IMR-90 (cell line): Measurements from ENCODE around the gene WWC2. TPM values are rescaled to one million over a fixed set of nuclear protein-coding genes. Genes with fewer than 3 reads are reported as not detected.

Experiments
- ATAC-seq: fragments of 200-7000 bp; cut with Tn5 transposase; 2 replicates; pipeline ENCODE4 v1.9.1; 2020; ENCODE audit warnings: low read depth, mild to moderate bottlenecking, moderate library complexity
- BruUV-seq: library from RNA; stranded (reverse); fragments of 400-500 nt; replicated peaks from 2 replicates; lab custom pipeline; 2021; lab: Mats Ljungman, UMichigan
- CTCF ChIA-PET: fragments of 300-600 bp; formaldehyde crosslinking; extraction: SDS; loops from one replicate; lab custom pipeline; 2021; ENCODE audit warnings: antibody characterized with exemption; lab: Yijun Ruan, JAX
- POLR2A ChIA-PET: fragments of 300-600 bp; sonication (Branson Sonifier 250); formaldehyde crosslinking; loops from one replicate; lab custom pipeline; 2022; ENCODE audit warnings: antibody characterized with exemption; ENCODE audit not compliant: unreplicated experiment; lab: Charles Lee
- DNase-seq: peaks from one replicate; pipeline ENCODE4 v3.0.0; 2013
- H2AFZ ChIP-seq: replicated peaks from 2 replicates; pipeline ENCODE3; 2013; ENCODE audit warnings: low read length, mild to moderate bottlenecking; ENCODE audit not compliant: poor library complexity
- H2AK5ac ChIP-seq: 2 replicates; pipeline ENCODE4 v1.6.1; 2013; ENCODE audit warnings: low read depth, low read length, inconsistent platforms
- H2AK9ac ChIP-seq: replicated peaks from 2 replicates; pipeline ENCODE3; 2013; ENCODE audit warnings: mild to moderate bottlenecking, low read depth, low read length, moderate library complexity; ENCODE audit not compliant: poor library complexity
- H2BK120ac ChIP-seq: 2 replicates; pipeline ENCODE4 v1.6.1; 2013; ENCODE audit warnings: low read depth, low read length, inconsistent platforms
- H2BK15ac ChIP-seq: 3 replicates; pipeline ENCODE4 v1.6.1; 2013; ENCODE audit warnings: low read depth, low read length, inconsistent platforms
- H2BK20ac ChIP-seq: 2 replicates; pipeline ENCODE4 v1.6.1; 2013; ENCODE audit warnings: low read depth, mild to moderate bottlenecking, inconsistent platforms, low read length, moderate library complexity
- H2BK5ac ChIP-seq: 2 replicates; pipeline ENCODE4 v1.6.1; 2013; ENCODE audit warnings: mild to moderate bottlenecking, low read depth, low read length, inconsistent platforms; ENCODE audit not compliant: poor library complexity, severe bottlenecking
- H3K14ac ChIP-seq: replicated peaks from 2 replicates; pipeline ENCODE4 v1.6.1; 2013; ENCODE audit warnings: low read depth, low read length, inconsistent platforms
- H3K18ac ChIP-seq: 2 replicates; pipeline ENCODE4 v1.6.1; 2013; ENCODE audit warnings: low read depth, low read length, control low read depth
- H3K23ac ChIP-seq: 2 replicates; pipeline ENCODE4 v1.6.1; 2013; ENCODE audit warnings: low read depth, low read length, inconsistent platforms
- H3K27ac ChIP-seq: 2 replicates; pipeline ENCODE4 v1.5.1; 2013; ENCODE audit warnings: mild to moderate bottlenecking, control low read depth, low read length; ENCODE audit not compliant: insufficient read depth
- H3K27me3 ChIP-seq: 2 replicates; pipeline ENCODE4 v1.6.1; 2013; ENCODE audit warnings: low read length; ENCODE audit not compliant: control insufficient read depth, insufficient read depth
- H3K36me3 ChIP-seq: 2 replicates; pipeline ENCODE4 v1.6.1; 2013; ENCODE audit warnings: low read length, mixed read lengths; ENCODE audit not compliant: control insufficient read depth, insufficient read depth
- H3K4ac ChIP-seq: 2 replicates; pipeline ENCODE4 v1.6.1; 2013; ENCODE audit warnings: low read depth, low read length, inconsistent platforms
- H3K4me1 ChIP-seq: 2 replicates; pipeline ENCODE4 v1.6.1; 2013; ENCODE audit warnings: low read length, mixed read lengths; ENCODE audit not compliant: control insufficient read depth, insufficient read depth
- H3K4me2 ChIP-seq: 2 replicates; pipeline ENCODE4 v1.6.1; 2013; ENCODE audit warnings: low read depth, mild to moderate bottlenecking, control low read depth, low read length, moderate library complexity
- H3K4me3 ChIP-seq: 2 replicates; pipeline ENCODE4 v1.5.1; 2013; ENCODE audit warnings: low read depth, mild to moderate bottlenecking, control low read depth, low read length, moderate library complexity; ENCODE audit not compliant: insufficient read depth
- H3K56ac ChIP-seq: 2 replicates; pipeline ENCODE4 v1.6.1; 2013; ENCODE audit warnings: low read length, inconsistent platforms; ENCODE audit not compliant: insufficient read depth; ENCODE audit errors: extremely low read depth
- H3K79me1 ChIP-seq, 2 experiments: 2 replicates each; pipeline ENCODE4 v1.6.1; 2013; ENCODE audit warnings: low read length in 2 of 2, inconsistent platforms in 1 of 2, low read depth in 1 of 2
- H3K9ac ChIP-seq: 2 replicates; pipeline ENCODE4 v1.6.1; 2013; ENCODE audit warnings: low read depth, low read length, control low read depth
- H3K9me1 ChIP-seq: 2 replicates; pipeline ENCODE4 v1.6.1; 2013; ENCODE audit warnings: low read length, inconsistent platforms; ENCODE audit not compliant: insufficient read depth
- H3K9me3 ChIP-seq: 2 replicates; pipeline ENCODE4 v1.6.1; 2013; ENCODE audit warnings: low read length; ENCODE audit not compliant: control insufficient read depth, insufficient read depth
- H4K20me1 ChIP-seq: 2 replicates; pipeline ENCODE4 v1.6.1; 2013; ENCODE audit warnings: low read length, inconsistent platforms; ENCODE audit not compliant: insufficient read depth
- H4K5ac ChIP-seq: 2 replicates; pipeline ENCODE4 v1.6.1; 2013; ENCODE audit warnings: mild to moderate bottlenecking, low read depth, low read length, control low read depth
- H4K8ac ChIP-seq, 2 experiments: 2 replicates each; pipeline ENCODE4 v1.6.1; 2013; ENCODE audit warnings: low read depth in 2 of 2, low read length in 2 of 2, control low read depth in 1 of 2, inconsistent platforms in 1 of 2
- H4K91ac ChIP-seq: 2 replicates; pipeline ENCODE4 v1.6.1; 2013; ENCODE audit warnings: low read depth, low read length, inconsistent platforms; ENCODE audit not compliant: insufficient read depth
- ELK1 ChIP-seq: fragments of 150-350 bp; IDR thresholded peaks from 2 replicates; pipeline ENCODE4 v1.6.1; 2016; ENCODE audit warnings: low read depth, mild to moderate bottlenecking, low read length, moderate library complexity, borderline replicate concordance
- RFX5 ChIP-seq: IDR thresholded peaks from 2 replicates; pipeline ENCODE4 v1.8.0; 2012; ENCODE audit warnings: low read depth, mild to moderate bottlenecking, low read length, moderate library complexity
- WGBS, 2 experiments: methylation state at CpG; one replicate each; pipeline versions ENCODE4 v1.1.5 to v1.1.7; 2013; ENCODE audit warnings: missing lambda C conversion rate in 2 of 2; ENCODE audit not compliant: insufficient read length in 1 of 2; ENCODE audit errors: extremely low coverage in 2 of 2; 5-methylcytosine and 5-hydroxymethylcytosine counted together
- dilution Hi-C: fragments of 300-500 bp; cut with HindIII; formaldehyde crosslinking; loops from one replicate; pipeline ENCODE4 v1.14.3; 2018; ENCODE audit warnings: low sequenced_read_pairs; ENCODE audit not compliant: unreplicated experiment
- in situ Hi-C: fragments of 300-500 bp; cut with MboI; formaldehyde crosslinking; loops from 3 replicates; pipeline ENCODE4 v1.14.3; 2019; ENCODE audit warnings: low sequenced_read_pairs, inconsistent platforms, mixed read lengths
- intact Hi-C: fragments of 100-400 bp; cut with micrococcal nuclease; formaldehyde crosslinking; loops from 2 replicates; pipeline ENCODE4 v1.10.0; 2022
- polyA plus RNA-seq, 3 experiments: library from polyadenylated mRNA; depleted of rRNA; stranded (reverse); fragments of >200 nt; gene quantifications; 2 replicates each; pipeline ENCODE4 v1.2.3, GENCODE V29; 2012; ENCODE audit warnings: low replicate concordance in 1 of 3
- total RNA-seq: library from RNA; depleted of rRNA; stranded (reverse); fragments of >200 nt; gene quantifications from 2 replicates; pipeline ENCODE4 v1.2.3, GENCODE V29; 2012

Gene WWC2
- total and polyA plus RNA-seq, 2 of the 4 experiments (the other 2 are of a cell fraction), result 26.6 to 27.4 TPM

DNA sequence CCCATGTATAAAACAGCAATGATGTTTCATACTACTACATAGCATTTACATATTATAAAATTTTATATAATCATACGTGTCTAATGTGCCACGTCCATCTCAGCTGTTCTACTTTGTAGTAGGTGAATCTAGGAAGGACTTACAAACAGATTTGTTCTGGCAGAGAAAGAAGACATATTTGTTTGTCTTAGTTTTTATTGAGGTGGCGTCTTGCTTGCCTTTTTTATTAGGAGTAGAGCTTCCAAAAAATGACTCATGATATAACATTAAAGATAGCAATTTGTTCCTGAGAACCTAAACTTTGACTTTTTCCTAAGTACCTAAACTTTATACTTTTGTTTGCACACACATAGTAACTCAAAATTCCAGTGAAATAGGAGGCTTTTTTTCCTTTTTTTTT is 156.4 kb downstream of the WWC2 start:
- Histone ChIP-seq H2BK20ac (no peak overlapping the region), H2AFZ (no peak overlapping the region), H2AK5ac (no peak overlapping the region), H3K27me3 (no peaks in the 10 kb centered on the region), H3K56ac (no peak overlapping the region), H2BK15ac (no peak overlapping the region), H3K4me2 (no peak overlapping the region), H3K9me3 (no peaks in the 10 kb centered on the region), H3K14ac (no peak overlapping the region), H2BK5ac (no peak overlapping the region), H2AK9ac (no peak overlapping the region), H3K4me3 (no peak overlapping the region), H3K9me1 (peaks cover 7% of the 10 kb centered on the region; the same call in 1 of the 2 replicates), H3K9ac (no peak overlapping the region), H3K79me1 (peaks cover 0 to 12% of the 10 kb centered on the region in 2 experiments), H4K8ac (no peak overlapping the region), H3K27ac (no peak overlapping the region), H3K4me1 (0 out of 2 replicates have a peak, but pooled peaks cover 3% of the 10 kb centered on the region), H4K20me1 (no peaks in the 10 kb centered on the region), H3K36me3 (peaks cover 32% of the 10 kb centered on the region), H4K5ac (no peak overlapping the region), H3K4ac (no peak overlapping the region), H3K18ac (no peak overlapping the region), H4K91ac (no peak overlapping the region), H2BK120ac (no peak overlapping the region), H3K23ac (no peak overlapping the region)
- in situ Hi-C loops (loop anchor here (5.0 to 25.0 kb wide), 3 partner anchors 183 to 793 kb away; no protein-coding TSS in a partner anchor), dilution Hi-C loops (loop anchor here (25.0 kb wide), 1 partner anchor 343 kb away; the partner anchor contains the start of gene DCTD), intact Hi-C loops (no loop called here)
- ATAC-seq (no peak), DNase-seq (no peak)
- no CpG with 5 or more reads among the region's 3 CpGs for WGBS, 2 experiments
- ChIA-PET POLR2A (no interaction called here), CTCF (interaction anchor here (0.6 to 1.1 kb wide), 2 partner anchors 157 to 483 kb away, joined by 3 read pairs; partner anchors contain the start of gene WWC2)
- TF ChIP-seq RFX5, result no peak
- TF ChIP-seq ELK1, result no peak
- BruUV-seq, result no TSS peak
